HUES48 (cell line): Measurements from ENCODE around the gene PWP2.

Experiments used
- H3K27ac ChIP-seq: one replicate; pipeline ENCODE4 v1.7.0; 2013; ENCODE audit warnings: low read depth, low read length, inconsistent platforms
- H3K27me3 ChIP-seq: 2 replicates; pipeline ENCODE4 v1.6.1; 2013; ENCODE audit warnings: mild to moderate bottlenecking, low read length; ENCODE audit not compliant: control insufficient read depth, insufficient read depth
- H3K36me3 ChIP-seq: 2 replicates; pipeline ENCODE4 v1.6.1; 2013; ENCODE audit warnings: low read length; ENCODE audit not compliant: control insufficient read depth, insufficient read depth
- H3K4me1 ChIP-seq: 2 replicates; pipeline ENCODE4 v1.6.1; 2013; ENCODE audit warnings: mild to moderate bottlenecking, low read length; ENCODE audit not compliant: control insufficient read depth, insufficient read depth
- H3K4me3 ChIP-seq: 2 replicates; pipeline ENCODE4 v1.5.1; 2013; ENCODE audit warnings: mild to moderate bottlenecking, low read depth, low read length
- H3K9ac ChIP-seq: 2 replicates; pipeline ENCODE4 v1.6.1; 2013; ENCODE audit warnings: mild to moderate bottlenecking, low read depth, low read length, moderate library complexity
- H3K9me3 ChIP-seq: 2 replicates; pipeline ENCODE4 v1.6.1; 2013; ENCODE audit warnings: low read length; ENCODE audit not compliant: control insufficient read depth, insufficient read depth

PWP2 gene

GRCh38 chr21:44083631-44084291 is 23.4 kb upstream of the PWP2 start:
- Histone ChIP-seq H3K9ac (no peak overlapping the region), H3K36me3 (peaks cover 96% of the 10 kb centered on the region), H3K27ac (no peak overlapping the region), H3K4me3 (no peak overlapping the region), H3K4me1 (no peaks in the 10 kb centered on the region), H3K27me3 (no peaks in the 10 kb centered on the region), H3K9me3 (no peaks in the 10 kb centered on the region)

- Histone ChIP-seq H3K9me3 (no peaks in the 10 kb centered on the region), H3K4me3 (no peak overlapping the region), H3K9ac (no peak overlapping the region), H3K36me3 (peaks cover 95% of the 10 kb centered on the region), H3K27me3 (no peaks in the 10 kb centered on the region), H3K4me1 (no peaks in the 10 kb centered on the region), H3K27ac (no peak overlapping the region)
Measured at GRCh38 chr21:44084496-44085241, 22.5 kb upstream of the PWP2 start.

GRCh38 chr21:44085491-44086321 is 21.5 kb upstream of the PWP2 start:
- H3K4me3 ChIP-seq = no peak overlapping the region
- peaks cover 94% of the 10 kb centered on the region for H3K36me3 ChIP-seq
- no peak overlapping the region for H3K9ac ChIP-seq
- no peaks in the 10 kb centered on the region for H3K27me3 ChIP-seq
- no peak overlapping the region for H3K27ac ChIP-seq
- H3K9me3 ChIP-seq = no peaks in the 10 kb centered on the region
- H3K4me1 ChIP-seq = no peaks in the 10 kb centered on the region

- H3K27me3 ChIP-seq = no peaks in the 10 kb centered on the region
- H3K4me3 ChIP-seq = no peak overlapping the region
- H3K36me3 ChIP-seq = peaks cover 88% of the 10 kb centered on the region
- no peaks in the 10 kb centered on the region for H3K9me3 ChIP-seq
- H3K27ac ChIP-seq = no peak overlapping the region
- no peaks in the 10 kb centered on the region for H3K4me1 ChIP-seq
- no peak overlapping the region for H3K9ac ChIP-seq
Measured at GRCh38 chr21:44086636-44087425, 20.4 kb upstream of the PWP2 start.

GRCh38 chr21:44087426-44088400 is 19.5 kb upstream of the PWP2 start:
- no peak overlapping the region for H3K27ac ChIP-seq
- peaks cover 85% of the 10 kb centered on the region for H3K36me3 ChIP-seq

GRCh38 chr21:44088401-44088780 is 18.8 kb upstream of the PWP2 start:
- Histone ChIP-seq H3K4me1 (no peaks in the 10 kb centered on the region), H3K9me3 (no peaks in the 10 kb centered on the region), H3K4me3 (no peak overlapping the region), H3K27me3 (no peaks in the 10 kb centered on the region), H3K27ac (no peak overlapping the region), H3K36me3 (peaks cover 84% of the 10 kb centered on the region), H3K9ac (no peak overlapping the region)

More at GRCh38 chr21:44087426-44088400, 19.5 kb upstream of the PWP2 start:
- Histone ChIP-seq H3K9me3 (no peaks in the 10 kb centered on the region), H3K4me1 (no peaks in the 10 kb centered on the region), H3K27me3 (no peaks in the 10 kb centered on the region), H3K9ac (no peak overlapping the region), H3K4me3 (no peak overlapping the region)

GRCh38 chr21:44089001-44089911 is 17.9 kb upstream of the PWP2 start:
- Histone ChIP-seq H3K27ac (no peak overlapping the region), H3K4me1 (no peaks in the 10 kb centered on the region), H3K27me3 (no peaks in the 10 kb centered on the region), H3K36me3 (peaks cover 84% of the 10 kb centered on the region), H3K4me3 (no peak overlapping the region), H3K9me3 (no peaks in the 10 kb centered on the region), H3K9ac (no peak overlapping the region)

GRCh38 chr21:44090325-44090724 is 16.9 kb upstream of the PWP2 start:
- Histone ChIP-seq H3K9me3 (no peaks in the 10 kb centered on the region), H3K36me3 (peaks cover 78% of the 10 kb centered on the region), H3K27ac (no peak overlapping the region), H3K9ac (no peak overlapping the region), H3K27me3 (no peaks in the 10 kb centered on the region), H3K4me1 (no peaks in the 10 kb centered on the region), H3K4me3 (no peak overlapping the region)

- Histone ChIP-seq H3K27me3 (no peaks in the 10 kb centered on the region), H3K9ac (no peak overlapping the region), H3K4me1 (no peaks in the 10 kb centered on the region), H3K27ac (no peak overlapping the region), H3K36me3 (peaks cover 63% of the 10 kb centered on the region), H3K4me3 (no peak overlapping the region), H3K9me3 (no peaks in the 10 kb centered on the region)
Measured at GRCh38 chr21:44092211-44092610, 15.0 kb upstream of the PWP2 start.
